GM18499 (cell line): ENCODE results near the gene ALKBH5.
"Not testable (repeated sequence)": the region's sequence is repeated elsewhere in the genome, so short reads cannot be mapped to it uniquely, and the experiment has no call there.

Experiments used
- ATAC-seq: cut with Tn5 transposase; IDR thresholded peaks from one replicate; pipeline ENCODE4 v1.9.1; 2021; ENCODE audit warnings: moderate number of reproducible peaks; ENCODE audit not compliant: insufficient read depth, unreplicated experiment

Gene ALKBH5

GRCh38 chr17:18213666-18214270, 30.1 kb downstream of the ALKBH5 start:
- no peak for ATAC-seq

GRCh38 chr17:18216906-18217305, 33.3 kb downstream of the ALKBH5 start:
- not testable (repeated sequence) for ATAC-seq

- no peak for ATAC-seq
These were observed 33.9 kb downstream of the ALKBH5 start for GRCh38 chr17:18217412-18218015.

GRCh38 chr17:18218756-18219415, 35.3 kb downstream of the ALKBH5 start:
- ATAC-seq: no peak

GRCh38 chr17:18224053-18224386, 40.4 kb downstream of the ALKBH5 start:
- ATAC-seq: no peak

GRCh38 chr17:18224387-18225120, 40.9 kb downstream of the ALKBH5 start:
- no peak for ATAC-seq

GRCh38 chr17:18225121-18225641, 41.6 kb downstream of the ALKBH5 start, which contains the start of gene LLGL1:
TSS of gene LLGL1 (plus strand) at chr17:18225635. CDS start at chr17:18225683, 48 bp downstream.
- ATAC-seq: no peak

GRCh38 chr17:18225642-18226283, 42.1 kb downstream of the ALKBH5 start:
- no peak for ATAC-seq

GRCh38 chr17:18226284-18226945, 42.8 kb downstream of the ALKBH5 start:
- ATAC-seq: no peak

GRCh38 chr17:18227635-18228034, 44.0 kb downstream of the ALKBH5 start:
- ATAC-seq: no peak

- no peak for ATAC-seq
These were observed 44.6 kb downstream of the ALKBH5 start for GRCh38 chr17:18228176-18228682.

GRCh38 chr17:18229254-18229653, 45.6 kb downstream of the ALKBH5 start:
- ATAC-seq: no peak

- no peak for ATAC-seq
These were observed 46.1 kb downstream of the ALKBH5 start for GRCh38 chr17:18229771-18230170.

GRCh38 chr17:18230288-18231141, 46.9 kb downstream of the ALKBH5 start:
- no peak for ATAC-seq

GRCh38 chr17:18231164-18231563, 47.5 kb downstream of the ALKBH5 start:
- no peak for ATAC-seq

- ATAC-seq: no peak
These were observed 50.3 kb downstream of the ALKBH5 start for GRCh38 chr17:18233803-18234518.

- no peak for ATAC-seq
These were observed 51.3 kb downstream of the ALKBH5 start for GRCh38 chr17:18234853-18235380.

GRCh38 chr17:18235743-18236256, 52.2 kb downstream of the ALKBH5 start:
- no peak for ATAC-seq
